ENCODE results near the gene ABCC2.

DNA sequence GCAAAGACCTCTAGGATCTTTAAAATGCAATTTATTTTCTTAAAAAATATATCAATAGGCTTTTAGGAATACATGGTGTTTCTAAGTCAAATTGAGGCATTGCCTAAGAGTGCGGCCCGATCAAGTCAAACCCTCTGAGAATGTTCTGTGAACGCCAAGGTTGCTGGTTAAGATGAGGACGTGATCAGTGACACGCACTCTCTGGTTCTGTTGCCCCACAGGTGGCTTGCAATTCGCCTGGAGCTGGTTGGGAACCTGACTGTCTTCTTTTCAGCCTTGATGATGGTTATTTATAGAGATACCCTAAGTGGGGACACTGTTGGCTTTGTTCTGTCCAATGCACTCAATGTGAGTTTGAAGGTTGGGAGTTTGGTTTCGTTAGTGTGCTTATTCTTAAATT, 59.3 kb downstream of the ABCC2 start:
- no peak for TF ChIP-seq RAD21 (IDR thresholded peaks at IDR 0.05; ENCODE audit: low read length)
- TF ChIP-seq, protein P1, sequence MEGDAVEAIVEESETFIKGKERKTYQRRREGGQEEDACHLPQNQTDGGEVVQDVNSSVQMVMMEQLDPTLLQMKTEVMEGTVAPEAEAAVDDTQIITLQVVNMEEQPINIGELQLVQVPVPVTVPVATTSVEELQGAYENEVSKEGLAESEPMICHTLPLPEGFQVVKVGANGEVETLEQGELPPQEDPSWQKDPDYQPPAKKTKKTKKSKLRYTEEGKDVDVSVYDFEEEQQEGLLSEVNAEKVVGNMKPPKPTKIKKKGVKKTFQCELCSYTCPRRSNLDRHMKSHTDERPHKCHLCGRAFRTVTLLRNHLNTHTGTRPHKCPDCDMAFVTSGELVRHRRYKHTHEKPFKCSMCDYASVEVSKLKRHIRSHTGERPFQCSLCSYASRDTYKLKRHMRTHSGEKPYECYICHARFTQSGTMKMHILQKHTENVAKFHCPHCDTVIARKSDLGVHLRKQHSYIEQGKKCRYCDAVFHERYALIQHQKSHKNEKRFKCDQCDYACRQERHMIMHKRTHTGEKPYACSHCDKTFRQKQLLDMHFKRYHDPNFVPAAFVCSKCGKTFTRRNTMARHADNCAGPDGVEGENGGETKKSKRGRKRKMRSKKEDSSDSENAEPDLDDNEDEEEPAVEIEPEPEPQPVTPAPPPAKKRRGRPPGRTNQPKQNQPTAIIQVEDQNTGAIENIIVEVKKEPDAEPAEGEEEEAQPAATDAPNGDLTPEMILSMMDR (conservative IDR thresholded peaks at IDR 0.05; ENCODE audit: low read depth, low read length) = no peak
- no peak for TF ChIP-seq POLR2A (IDR thresholded peaks at IDR 0.05; ENCODE audit: low read depth, low read length)
- no peak for TF ChIP-seq CEBPB (IDR thresholded peaks at IDR 0.05; ENCODE audit: low read depth, low read length)
- no peak for TF ChIP-seq RCOR1 (IDR thresholded peaks at IDR 0.05; ENCODE audit: insufficient replicate concordance, low read length)
- TF ChIP-seq, protein P2, sequence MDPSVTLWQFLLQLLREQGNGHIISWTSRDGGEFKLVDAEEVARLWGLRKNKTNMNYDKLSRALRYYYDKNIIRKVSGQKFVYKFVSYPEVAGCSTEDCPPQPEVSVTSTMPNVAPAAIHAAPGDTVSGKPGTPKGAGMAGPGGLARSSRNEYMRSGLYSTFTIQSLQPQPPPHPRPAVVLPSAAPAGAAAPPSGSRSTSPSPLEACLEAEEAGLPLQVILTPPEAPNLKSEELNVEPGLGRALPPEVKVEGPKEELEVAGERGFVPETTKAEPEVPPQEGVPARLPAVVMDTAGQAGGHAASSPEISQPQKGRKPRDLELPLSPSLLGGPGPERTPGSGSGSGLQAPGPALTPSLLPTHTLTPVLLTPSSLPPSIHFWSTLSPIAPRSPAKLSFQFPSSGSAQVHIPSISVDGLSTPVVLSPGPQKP (IDR thresholded peaks at IDR 0.05; ENCODE audit: borderline replicate concordance, low read depth, low read length) = no peak
- TF ChIP-seq CHD1 (IDR thresholded peaks at IDR 0.05; ENCODE audit: low read depth, low read length) = no peak
- TF ChIP-seq, protein P3, sequence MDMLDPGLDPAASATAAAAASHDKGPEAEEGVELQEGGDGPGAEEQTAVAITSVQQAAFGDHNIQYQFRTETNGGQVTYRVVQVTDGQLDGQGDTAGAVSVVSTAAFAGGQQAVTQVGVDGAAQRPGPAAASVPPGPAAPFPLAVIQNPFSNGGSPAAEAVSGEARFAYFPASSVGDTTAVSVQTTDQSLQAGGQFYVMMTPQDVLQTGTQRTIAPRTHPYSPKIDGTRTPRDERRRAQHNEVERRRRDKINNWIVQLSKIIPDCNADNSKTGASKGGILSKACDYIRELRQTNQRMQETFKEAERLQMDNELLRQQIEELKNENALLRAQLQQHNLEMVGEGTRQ (IDR thresholded peaks at IDR 0.05; ENCODE audit: low read depth, low read length) = no peak
- TF ChIP-seq MAZ (IDR thresholded peaks at IDR 0.05; ENCODE audit: borderline replicate concordance, low read depth, low read length) = no peak

All from IMR-90 (cell line).